M059J (cell line): ENCODE results near the gene IARS2. TPM values are rescaled to one million over a fixed set of nuclear protein-coding genes. Genes with fewer than 3 reads are reported as not detected.
"Not testable (repeated sequence)": the region's sequence is repeated elsewhere in the genome, so short reads cannot be mapped to it uniquely, and the experiment has no call there.

ENCODE experiments used
- DNase-seq: peaks from one replicate; pipeline ENCODE4 v3.0.0-alpha.2; 2012; ENCODE audit warnings: low read depth
- total RNA-seq: library from RNA; depleted of rRNA; stranded (reverse); fragments of >200 nt; shearing (Covaris generic); gene quantifications from 2 replicates; pipeline ENCODE4 v1.2.3, GENCODE V29; 2014; rRNA removed

Gene IARS2
- total RNA-seq: 56.0 and 88.5 TPM in 2 replicates

GRCh38 chr1:220094016-220094911, at the start of gene IARS2:
TSS of gene IARS2 (plus strand) at chr1:220094132. CDS start at chr1:220094217, 85 bp downstream.
- peak; percentile 78 for DNase-seq

- DNase-seq: no peak
Measured at GRCh38 chr1:220044678-220045355, 49.1 kb upstream of the IARS2 start.

- DNase-seq: peak; percentile 4
Measured at GRCh38 chr1:220045356-220046051, 48.4 kb upstream of the IARS2 start.

- peak; percentile 96 for DNase-seq
Measured at GRCh38 chr1:220046052-220046930, 47.6 kb upstream of the IARS2 start, which contains the start of gene EPRS1. TSS of gene EPRS1 (minus strand) at chr1:220046505. CDS start at chr1:220046388, 117 bp downstream.

GRCh38 chr1:220056374-220056773, 37.6 kb upstream of the IARS2 start:
- no peak for DNase-seq

- no peak for DNase-seq
Measured at GRCh38 chr1:220060876-220061275, 33.1 kb upstream of the IARS2 start.

GRCh38 chr1:220062629-220063028, 31.3 kb upstream of the IARS2 start:
- DNase-seq: no peak

- DNase-seq: no peak
Measured at GRCh38 chr1:220067269-220068204, 26.4 kb upstream of the IARS2 start.

- DNase-seq: no peak
Measured at GRCh38 chr1:220076861-220077762, 16.8 kb upstream of the IARS2 start.

- no peak for DNase-seq
Measured at GRCh38 chr1:220077887-220078286, 16.0 kb upstream of the IARS2 start.

- DNase-seq: no peak
Measured at GRCh38 chr1:220084460-220084859, 9.5 kb upstream of the IARS2 start.

- DNase-seq: not testable (repeated sequence)
Measured at GRCh38 chr1:220086261-220086686, 7.7 kb upstream of the IARS2 start.

GRCh38 chr1:220089650-220090556, 4.0 kb upstream of the IARS2 start, which contains the start of gene BPNT1:
TSS of gene BPNT1 (minus strand) at chr1:220089788. CDS start at chr1:220079846, 9,942 bp downstream.
- DNase-seq: peak; percentile 95

- DNase-seq: no peak
Measured at GRCh38 chr1:220092694-220093093, 1.2 kb upstream of the IARS2 start.

GRCh38 chr1:220093361-220094015, 444 bp upstream of the IARS2 start:
- no peak for DNase-seq

- DNase-seq: no peak
Measured at GRCh38 chr1:220099826-220100225, 5.9 kb downstream of the IARS2 start.

GRCh38 chr1:220110473-220110872, 16.5 kb downstream of the IARS2 start:
- not testable (repeated sequence) for DNase-seq
